Measurements from ENCODE around the gene KIR3DL3. TPM values are rescaled to one million over a fixed set of nuclear protein-coding genes. Genes with fewer than 3 reads are reported as not detected.
"Not testable (repeated sequence)": the region's sequence is repeated elsewhere in the genome, so short reads cannot be mapped to it uniquely, and the experiment has no call there.

The KIR3DL3 gene
- total RNA-seq, 1 donor from 2014 or later, result not detected

- not testable (repeated sequence) for DNase-seq (ENCODE audit: extremely low read depth, low read depth, low spot score)
These were observed 51.6 kb downstream of the KIR3DL3 start for GRCh38 chr19:54775830-54776229.

GRCh38 chr19:54777851-54778250 lies 53.6 kb downstream of the KIR3DL3 start:
- not testable (repeated sequence) for DNase-seq (ENCODE audit: extremely low read depth, low read depth, low spot score)

GRCh38 chr19:54778896-54779295 lies 54.7 kb downstream of the KIR3DL3 start:
- DNase-seq (ENCODE audit: extremely low read depth, low read depth, low spot score), result not testable (repeated sequence)

GRCh38 chr19:54782916-54783315 lies 58.7 kb downstream of the KIR3DL3 start:
- DNase-seq (ENCODE audit: extremely low read depth, low read depth, low spot score), result not testable (repeated sequence)

Other genes starting within 250 kb of the KIR3DL3 start
- not detected in 2 replicates for gene LAIR2, start 221.6 kb upstream of the KIR3DL3 start, total RNA-seq
- gene LILRA2, start 150.7 kb upstream of the KIR3DL3 start, total RNA-seq, result not detected in 2 replicates
- gene LILRA1, start 130.8 kb upstream of the KIR3DL3 start, total RNA-seq, result not detected in 2 replicates
- gene LILRB1, start 94.0 kb upstream of the KIR3DL3 start, total RNA-seq, result 0.10 and 1.2 TPM in 2 replicates
- gene LILRB4, start 61.5 kb upstream of the KIR3DL3 start, total RNA-seq, result not detected in 2 replicates
- gene KIR2DL3, start 14.1 kb downstream of the KIR3DL3 start, total RNA-seq, result not detected in 2 replicates
- gene KIR2DL1, start 45.4 kb downstream of the KIR3DL3 start, total RNA-seq, result not detected in 2 replicates
- gene KIR2DL4, start 79.2 kb downstream of the KIR3DL3 start, total RNA-seq, result 0.41 TPM in 1 of 2 replicates, not detected in the other
- gene KIR3DL1, start 92.0 kb downstream of the KIR3DL3 start, total RNA-seq, result not detected in 2 replicates
- gene KIR2DS4, start 108.2 kb downstream of the KIR3DL3 start, total RNA-seq, result not detected in 2 replicates
- not detected in 2 replicates for gene KIR3DL2, start 126.0 kb downstream of the KIR3DL3 start, total RNA-seq
- gene FCAR, start 149.8 kb downstream of the KIR3DL3 start, total RNA-seq, result 1.1 TPM in 1 of 2 replicates, not detected in the other
- gene NCR1, start 181.7 kb downstream of the KIR3DL3 start, total RNA-seq, result not detected in 2 replicates
- not detected in 2 replicates for gene NLRP7, start 223.1 kb downstream of the KIR3DL3 start, total RNA-seq
- gene NLRP2, start 241.9 kb downstream of the KIR3DL3 start, total RNA-seq, result 12.3 and 15.1 TPM in 2 replicates